Tongue (tissue), 3 donors: Measurements from ENCODE around the gene CTNNAL1. TPM values are rescaled to one million over a fixed set of nuclear protein-coding genes. Genes with fewer than 3 reads are reported as not detected.
"Not testable (repeated sequence)": the region's sequence is repeated elsewhere in the genome, so short reads cannot be mapped to it uniquely, and the experiment has no call there.

Experiments
- DNase-seq: peaks from one replicate; pipeline ENCODE4 v3.0.0-alpha.2; 2015
- small RNA-seq: library from RNA; depleted of rRNA; stranded (forward); fragments of <200 nt; gene quantifications from one replicate; pipeline ENCODE3, GENCODE V24; 2014; ENCODE audit warnings: low replicate concordance
- total RNA-seq: library from RNA; depleted of rRNA; stranded (reverse); fragments of >200 nt; gene quantifications from one replicate; pipeline ENCODE4 v1.2.3, GENCODE V29; 2014

The CTNNAL1 gene
- total RNA-seq, 1 donor from 2014 or later, result 51.2 TPM

DNA sequence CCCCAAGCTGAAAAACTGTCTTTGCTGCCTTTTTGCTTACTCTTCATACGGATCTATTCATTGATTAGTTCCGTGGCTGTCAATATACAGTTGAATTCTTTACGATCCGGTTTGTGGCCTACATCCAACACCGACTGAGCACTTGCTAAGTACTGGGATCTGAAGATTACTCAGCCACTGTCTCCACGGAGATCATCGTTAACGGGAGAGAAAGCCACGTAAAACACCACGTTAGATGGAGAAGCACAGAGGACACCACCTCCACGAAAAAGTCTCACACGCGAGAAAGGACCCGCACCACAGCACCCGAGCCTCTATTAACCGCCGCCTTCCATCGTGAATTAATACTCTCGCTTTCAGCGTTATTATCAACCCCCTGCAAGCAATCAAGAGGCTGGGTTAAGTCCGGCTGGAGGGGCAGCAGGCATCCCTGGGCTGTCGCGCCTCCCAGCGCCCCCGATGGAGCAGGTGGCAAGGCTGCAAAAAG, 80.0 kb downstream of the CTNNAL1 start:
- no peak for DNase-seq

DNA sequence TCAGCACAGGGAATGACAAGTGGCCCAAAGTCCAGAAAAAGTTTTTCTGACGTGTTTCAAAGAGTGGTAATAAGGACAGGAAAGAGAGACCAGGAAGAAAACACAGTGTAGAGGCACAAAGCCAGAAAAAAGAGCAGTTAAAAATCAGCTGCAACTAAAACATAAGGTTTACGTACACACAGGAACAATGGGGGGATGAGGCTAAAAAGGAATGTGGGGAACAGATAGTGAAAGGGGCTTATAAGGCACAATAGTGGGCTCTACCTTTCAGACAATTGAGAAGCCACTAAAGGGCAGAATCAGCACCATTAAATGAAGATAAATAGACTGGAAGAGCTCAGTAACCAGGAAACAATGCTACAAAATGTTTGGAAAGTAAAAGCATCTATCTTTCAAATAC, 84.9 kb downstream of the CTNNAL1 start:
- no peak for DNase-seq

DNA sequence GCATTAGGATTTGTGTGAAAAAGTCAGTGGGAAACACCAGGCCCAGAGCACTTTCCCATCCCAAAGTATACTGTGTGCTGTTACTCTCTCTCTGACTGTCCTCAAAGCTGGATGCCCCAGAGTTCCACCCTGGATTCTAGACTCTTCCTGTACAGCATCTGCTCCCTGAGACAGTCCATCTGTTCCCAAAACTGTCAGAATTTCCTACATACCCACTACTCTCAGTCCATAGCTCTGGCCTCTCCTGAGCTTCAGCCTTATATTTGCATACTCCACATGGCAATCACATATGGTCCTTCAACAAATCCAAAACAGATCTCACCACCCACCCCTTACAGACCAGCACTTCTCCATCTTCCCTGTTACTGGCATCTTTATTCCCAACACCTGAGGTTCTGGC, 88.8 kb downstream of the CTNNAL1 start:
- no peak for DNase-seq

DNA sequence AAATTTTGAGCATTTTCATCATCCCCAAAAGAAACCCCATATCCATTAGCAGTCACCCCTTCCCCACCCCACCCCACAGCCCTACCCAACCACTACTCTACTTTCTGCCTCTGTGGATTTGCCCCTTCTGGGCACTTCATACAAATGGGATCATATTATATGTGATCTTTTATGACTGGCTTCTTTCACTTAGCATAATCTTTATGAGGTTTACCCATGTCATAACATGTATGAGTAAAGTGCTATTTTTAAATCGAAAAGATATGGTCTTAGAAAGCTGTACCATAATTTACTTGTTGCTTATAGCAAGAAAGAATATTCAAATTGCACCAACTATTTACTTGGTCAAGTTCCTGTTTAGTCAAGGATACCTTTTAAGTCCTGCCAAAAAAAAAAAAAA, 92.1 kb downstream of the CTNNAL1 start:
- no peak for DNase-seq

DNA sequence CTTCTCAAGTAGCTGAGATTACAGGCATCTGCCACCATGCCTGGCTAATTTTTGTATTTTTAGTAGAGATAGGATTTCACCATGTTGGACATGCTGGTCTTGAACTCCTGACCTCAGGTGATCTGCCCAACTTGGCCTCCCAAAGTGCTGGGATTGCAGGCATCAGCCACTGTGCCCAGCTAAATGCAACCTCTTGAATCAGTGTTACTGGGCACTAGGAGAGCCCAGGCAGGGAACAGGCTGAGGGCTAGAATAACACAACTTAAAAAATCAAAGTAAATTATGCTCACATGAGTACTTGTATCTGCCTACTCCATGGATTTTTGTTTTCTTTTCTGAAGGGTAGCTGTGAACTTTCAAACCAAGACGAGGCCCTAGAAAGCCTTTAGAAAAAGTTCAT, 92.9 kb downstream of the CTNNAL1 start:
- not testable (repeated sequence) for DNase-seq

DNA sequence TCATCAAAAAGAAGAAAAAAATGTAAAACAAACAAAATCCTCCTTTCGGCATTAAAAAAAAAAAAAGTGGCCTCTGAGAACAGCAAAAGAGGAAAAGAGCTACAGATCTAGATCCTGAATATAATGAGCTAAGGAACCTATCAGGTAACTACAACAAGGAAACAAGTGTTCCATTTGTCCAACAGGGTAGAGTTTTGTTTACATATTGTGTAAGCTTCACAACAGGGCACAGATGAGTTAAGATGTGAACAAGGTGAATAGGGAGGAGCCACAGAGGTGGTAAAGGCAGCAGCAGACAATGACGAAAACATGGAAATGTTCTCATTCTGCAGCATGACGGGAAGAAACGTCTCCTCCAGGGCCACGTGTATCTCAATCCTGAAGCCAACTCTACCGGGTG, 93.8 kb downstream of the CTNNAL1 start:
- DNase-seq, result no peak

DNA sequence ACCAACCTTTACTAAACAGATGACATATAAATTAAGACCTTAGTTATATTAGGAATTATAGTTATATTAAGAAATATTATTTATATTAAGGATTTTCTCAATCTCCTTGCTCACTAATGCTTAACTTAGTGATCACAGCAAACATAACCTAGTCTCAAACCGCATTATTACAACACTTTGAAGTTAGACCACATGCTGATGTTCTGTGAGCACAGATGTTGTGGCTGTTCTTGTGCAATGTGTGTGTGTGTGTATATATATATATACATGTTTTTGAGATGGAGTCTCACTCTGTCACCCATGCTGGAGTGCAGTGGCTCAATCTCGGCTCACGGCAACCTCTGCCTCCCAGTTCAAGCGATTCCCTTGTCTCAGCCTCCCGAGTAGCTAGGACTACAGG, 99.9 kb downstream of the CTNNAL1 start:
- DNase-seq, result no peak

DNA sequence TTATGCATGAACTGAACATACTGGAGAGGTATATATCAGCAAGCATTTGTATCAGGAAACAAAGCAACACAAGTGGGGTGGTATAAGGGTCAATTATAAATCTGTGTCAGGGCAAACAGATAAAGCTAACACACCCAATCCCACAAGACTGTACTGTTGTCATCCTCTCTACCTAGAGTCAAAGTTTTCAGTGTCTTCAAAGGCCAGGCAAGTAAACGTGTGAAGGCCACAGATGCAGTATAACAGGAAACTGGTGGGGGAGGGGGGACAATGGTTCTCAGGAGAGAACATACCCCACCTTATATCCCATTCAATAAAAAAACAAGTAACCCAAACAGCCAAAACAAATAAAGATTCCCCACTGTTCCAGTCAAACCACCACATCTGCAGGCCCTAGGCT, 101.5 kb downstream of the CTNNAL1 start:
- no peak for DNase-seq

DNA sequence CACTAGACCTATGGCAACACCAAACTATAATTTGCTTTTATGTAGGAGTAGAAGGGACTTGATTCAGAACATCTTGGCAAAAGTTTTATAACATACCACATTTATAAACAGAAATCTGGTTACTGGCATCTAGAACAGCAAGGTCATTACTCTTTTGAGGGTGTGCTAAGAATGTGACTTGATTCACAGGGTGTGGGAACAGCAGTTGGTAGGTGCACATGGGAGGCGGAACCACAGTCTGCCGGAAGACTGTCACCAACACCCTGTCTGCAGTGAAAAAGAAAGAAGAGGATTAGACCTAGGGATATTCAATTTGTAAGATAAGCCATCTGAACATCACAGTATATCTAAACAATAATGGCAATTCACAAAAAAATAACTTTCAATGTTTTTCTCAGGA, 102.4 kb downstream of the CTNNAL1 start:
- no peak for DNase-seq

DNA sequence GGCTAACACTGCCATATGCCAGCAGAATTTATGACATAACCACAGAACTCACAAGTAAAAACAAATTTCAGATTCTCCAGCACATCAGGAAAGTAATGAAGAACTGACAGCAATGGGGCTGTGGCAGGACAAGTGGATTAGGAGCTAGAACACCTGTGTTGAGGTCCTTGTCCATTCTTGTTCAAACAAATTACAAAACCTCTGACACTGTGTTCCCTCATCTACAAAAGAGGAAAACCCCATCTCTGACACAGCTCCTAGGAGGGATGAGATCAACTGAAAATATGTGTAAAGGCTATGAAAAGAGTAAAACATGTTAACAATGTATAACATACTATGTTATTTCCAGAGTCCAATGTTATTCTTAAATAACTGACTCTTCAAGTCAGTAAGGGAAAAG, 102.9 kb downstream of the CTNNAL1 start:
- DNase-seq, result no peak

DNA sequence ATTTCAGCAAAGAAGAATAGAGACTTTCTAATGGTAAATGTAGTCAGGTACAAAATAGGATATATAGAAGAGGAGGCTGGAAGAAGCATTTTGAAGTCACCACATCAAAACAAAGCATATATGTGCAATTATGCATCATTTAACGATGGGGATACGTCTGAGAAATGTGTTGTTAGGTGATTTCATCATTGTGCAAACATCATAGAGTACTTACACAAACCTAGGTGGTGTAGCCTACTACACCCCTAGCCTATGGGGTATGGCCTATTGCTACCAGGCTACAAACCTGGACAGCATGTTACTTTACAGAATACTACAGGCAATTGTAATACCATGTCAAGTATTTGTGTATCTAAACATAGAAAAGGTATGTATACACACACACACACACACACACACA, 107.8 kb downstream of the CTNNAL1 start:
- no peak for DNase-seq

DNA sequence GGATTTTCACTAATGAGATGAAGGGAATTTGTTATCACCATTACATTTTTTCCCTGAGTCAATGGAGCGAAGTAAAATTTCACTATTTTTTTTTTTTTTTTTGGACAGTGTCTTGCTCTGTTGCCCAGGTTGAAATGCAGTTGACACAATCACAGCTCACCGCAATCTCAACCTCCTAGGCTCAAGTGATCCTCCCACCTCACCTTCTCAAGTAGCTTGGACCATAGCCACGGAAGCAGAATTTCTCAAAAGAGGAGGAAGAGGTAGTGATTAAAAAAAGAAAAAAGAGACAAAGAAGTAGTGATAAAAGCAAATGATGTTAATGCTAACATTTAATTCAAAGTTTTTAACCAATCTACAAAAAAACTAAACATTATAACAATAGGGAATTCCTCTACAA, 109.1 kb downstream of the CTNNAL1 start:
- DNase-seq, result no peak

DNA sequence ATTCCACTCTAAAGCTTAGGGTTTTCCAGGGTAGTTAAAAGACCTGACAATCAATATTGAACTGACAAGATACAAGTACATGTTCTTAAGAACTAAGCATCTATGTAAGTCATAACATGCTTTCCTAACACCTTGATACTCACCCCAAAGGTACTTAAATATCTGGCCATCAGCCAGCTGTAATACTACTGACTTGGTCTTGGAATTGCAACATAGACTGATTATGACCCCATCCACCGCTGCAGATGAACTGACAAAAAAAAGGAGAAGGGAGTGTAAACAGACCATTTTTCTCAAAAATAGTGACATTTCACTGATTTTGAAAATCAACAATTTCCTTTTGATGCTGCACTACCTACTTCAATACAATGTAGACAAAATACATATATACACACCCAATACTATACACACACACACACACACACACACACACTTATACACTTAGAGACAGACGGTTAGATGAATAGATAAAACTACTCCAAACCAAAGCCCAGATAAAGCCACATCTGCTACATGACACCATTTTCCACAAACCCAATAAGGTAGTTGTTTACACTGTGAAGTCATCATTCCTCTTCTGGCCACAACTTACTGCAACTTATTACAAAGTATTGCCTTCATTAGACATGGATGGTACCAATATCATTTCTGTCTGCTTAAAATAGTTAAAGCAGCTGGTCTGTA, 109.7 kb downstream of the CTNNAL1 start:
- no peak for DNase-seq

DNA sequence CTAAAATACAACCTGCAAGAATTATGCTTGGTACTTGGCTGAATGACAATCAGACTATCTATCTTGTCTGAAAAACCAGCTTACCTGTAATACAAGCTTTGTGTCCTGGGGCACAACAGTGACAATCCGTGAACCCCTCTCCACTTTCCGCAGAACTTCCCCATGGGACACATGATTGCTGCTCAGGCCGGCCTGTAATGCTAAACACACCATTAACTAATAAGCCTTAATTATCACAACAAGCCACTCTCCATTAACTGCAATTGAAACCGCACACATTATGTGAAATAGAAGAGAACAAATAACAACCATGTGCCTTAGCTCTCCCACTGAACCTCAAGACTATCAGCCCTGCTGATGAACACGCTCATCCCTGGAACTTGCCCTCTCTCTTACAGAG, 113.1 kb downstream of the CTNNAL1 start:
- no peak for DNase-seq

DNA sequence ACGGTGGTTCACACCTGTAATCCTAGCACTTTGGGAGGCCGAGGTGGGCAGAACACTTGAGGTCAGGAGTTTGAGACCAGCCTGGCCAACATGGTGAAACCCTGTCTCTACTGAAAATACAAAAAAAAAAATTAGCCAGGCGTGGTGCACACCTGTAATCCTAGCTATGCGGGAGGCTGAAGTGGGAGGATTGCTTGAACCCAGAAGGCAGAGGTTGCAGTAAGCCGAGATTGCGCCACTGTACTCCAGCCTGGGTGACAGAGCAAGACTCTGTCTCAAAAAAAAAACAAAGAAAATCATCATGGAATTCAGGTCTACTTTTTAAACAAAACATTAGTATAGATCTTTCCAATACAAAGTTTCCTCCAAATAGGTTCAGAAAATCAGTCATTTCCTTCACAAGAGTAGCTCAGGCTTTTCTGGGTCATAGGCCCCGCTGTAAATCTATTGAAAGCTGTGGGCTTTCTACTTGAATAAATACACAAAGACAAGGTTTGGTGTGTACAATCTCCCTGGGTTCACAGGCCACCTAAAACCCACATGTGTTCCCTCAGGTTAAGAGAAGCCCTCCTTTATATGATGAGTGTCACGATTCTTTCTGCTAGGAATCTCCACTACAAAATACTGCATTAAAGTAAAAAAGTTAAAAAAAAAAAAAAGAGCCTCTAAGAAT, 114.1 kb downstream of the CTNNAL1 start:
- DNase-seq, result not testable (repeated sequence)

DNA sequence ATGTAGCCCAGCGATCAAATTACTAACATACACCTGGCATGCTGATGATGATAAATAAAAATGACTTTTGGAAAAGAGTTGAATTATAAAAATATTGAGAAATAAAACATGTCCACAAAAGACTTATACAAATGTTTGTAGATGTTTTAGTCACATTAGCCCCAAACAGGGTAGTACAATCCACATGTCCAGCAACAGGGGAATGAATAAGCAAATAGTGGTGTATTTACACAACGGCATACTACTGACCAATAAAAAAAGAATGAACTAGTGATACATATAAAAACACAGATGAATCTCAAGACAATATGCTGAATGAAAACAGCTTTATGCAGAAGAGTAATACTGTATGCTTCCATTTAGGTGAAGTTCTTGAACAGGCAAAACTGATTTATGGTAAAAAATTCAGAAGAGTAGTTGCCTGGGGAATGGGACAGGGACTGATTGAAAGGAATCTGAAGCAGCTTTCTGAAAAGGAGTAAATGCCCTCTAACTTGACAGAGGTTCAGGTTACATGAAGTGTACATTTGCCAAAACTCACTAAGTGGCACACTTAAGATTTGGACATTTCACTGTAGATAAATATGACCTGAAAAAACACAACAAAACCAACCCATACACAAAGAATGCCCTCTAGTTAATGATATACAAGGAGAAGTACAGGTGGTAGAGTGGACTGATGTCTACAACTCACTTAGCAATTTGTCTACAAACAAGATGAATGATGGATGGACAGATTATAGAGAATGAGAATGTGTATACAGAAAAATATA, 115.8 kb downstream of the CTNNAL1 start:
- no peak for DNase-seq

DNA sequence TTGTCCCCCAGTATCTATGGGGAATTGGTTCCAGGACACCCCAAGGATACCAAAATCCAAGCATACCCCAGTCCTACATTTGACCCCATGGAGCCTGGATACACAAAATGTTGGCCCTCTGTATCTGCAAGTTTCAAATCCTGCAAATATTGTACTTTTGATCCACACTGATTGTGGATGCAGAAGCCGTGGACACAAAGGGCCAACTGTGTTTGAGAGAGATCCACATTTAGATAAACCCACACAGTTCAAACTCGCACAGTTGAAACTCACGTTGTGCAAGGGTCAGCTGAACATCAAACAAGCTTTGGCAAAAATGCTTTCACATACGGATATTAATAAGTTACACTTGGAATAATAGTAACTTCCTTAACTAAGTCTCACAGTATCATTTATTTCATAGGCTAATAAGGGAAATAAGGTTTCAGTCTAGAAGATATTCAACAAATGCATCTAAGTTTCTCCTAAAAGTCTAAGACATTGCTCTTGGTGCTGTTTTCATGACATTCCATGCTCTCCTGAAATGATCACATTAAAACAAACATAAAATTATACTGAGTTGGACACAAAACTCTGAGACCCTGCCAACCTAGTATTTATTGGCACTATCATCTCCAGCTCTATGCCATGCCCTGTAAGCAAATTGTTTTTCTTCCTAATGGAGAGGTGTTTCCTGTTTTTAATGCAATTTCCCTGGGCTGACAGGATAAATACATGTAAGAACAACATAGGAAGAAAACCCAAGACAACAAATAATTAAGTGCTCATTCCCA, 118.9 kb downstream of the CTNNAL1 start:
- no peak for DNase-seq

Small RNAs within 50 kb of the gene (small RNA-seq; reads per million reads assigned to genes)
- 15.8 reads per million, percentile 94 among the genes with 10 or more reads in this experiment for gene MIR32
- not detected for gene RF00019

Other genes starting within 250 kb of the CTNNAL1 start
- not detected for gene ACTL7B, start 157.5 kb downstream of the CTNNAL1 start, total RNA-seq
- gene ACTL7A, start 151.2 kb downstream of the CTNNAL1 start, total RNA-seq, result not detected
- gene ELP1, start 79.4 kb downstream of the CTNNAL1 start, total RNA-seq, result 52.1 TPM
- 9.0 TPM for gene ABITRAM, start 79.1 kb downstream of the CTNNAL1 start, total RNA-seq
- gene TMEM245, start 106.4 kb upstream of the CTNNAL1 start, total RNA-seq, result 79.0 TPM
- gene FRRS1L, start 153.8 kb upstream of the CTNNAL1 start, total RNA-seq, result 4.7 TPM